Hematopoietic multipotent progenitor cell treated with erythropoietin and hydrocortisone succinate and interleukin-3 and kit ligand, for 8 days (in vitro differentiated cells): ENCODE results near the gene CCND3.
A peak's percentile ranks its signal among the peaks of the same experiment; 100 is the strongest.

Experiments used
- DNase-seq: peaks from one replicate; pipeline ENCODE4 v3.0.0-alpha.2; 2015

CCND3 gene

GRCh38 chr6:41920921-41921711 is 20.5 kb downstream of the CCND3 start, which contains the start of the genes BYSL and MED20:
BYSL (plus strand) TSS chr6:41921499; CDS start chr6:41921563, 64 bp downstream.
MED20 (minus strand) TSS chr6:41921139; CDS start chr6:41921018, 121 bp downstream.
- peak; percentile 95 for DNase-seq

GRCh38 chr6:41917528-41917927 is 24.1 kb downstream of the CCND3 start:
- DNase-seq = peak; percentile 43

GRCh38 chr6:41914869-41915530 is 26.6 kb downstream of the CCND3 start:
- peak; percentile 74 for DNase-seq

- no peak for DNase-seq
These were observed 27.3 kb downstream of the CCND3 start for GRCh38 chr6:41914343-41914742.

GRCh38 chr6:41909727-41910126 is 31.9 kb downstream of the CCND3 start:
- no peak for DNase-seq

- DNase-seq = peak; percentile 74
These were observed 39.6 kb downstream of the CCND3 start for GRCh38 chr6:41901882-41902519.

GRCh38 chr6:41900861-41901260 is 40.7 kb downstream of the CCND3 start:
- no peak for DNase-seq

GRCh38 chr6:41896281-41896680 is 45.3 kb downstream of the CCND3 start:
- DNase-seq = no peak

GRCh38 chr6:41895300-41896233 is 46.0 kb downstream of the CCND3 start, which contains the start of gene USP49:
USP49 (minus strand) TSS chr6:41895375; CDS start chr6:41806983, 88,392 bp downstream.
- DNase-seq = peak; percentile 84

- peak; percentile 9 for DNase-seq
These were observed 47.0 kb downstream of the CCND3 start for GRCh38 chr6:41894366-41895299.

GRCh38 chr6:41892921-41893564 is 48.6 kb downstream of the CCND3 start:
- no peak for DNase-seq

GRCh38 chr6:41887331-41887751 is 54.3 kb downstream of the CCND3 start:
- DNase-seq = no peak

GRCh38 chr6:41885930-41886329 is 55.7 kb downstream of the CCND3 start:
- no peak for DNase-seq

GRCh38 chr6:41884957-41885356 is 56.7 kb downstream of the CCND3 start:
- no peak for DNase-seq
